ENCODE results near the gene FUT6.

FUT6 gene

GRCh38 chr19:5804516-5805461, 34.7 kb downstream of the FUT6 start, which contains the start of gene NRTN:
NRTN (plus strand) TSS chr19:5805067; CDS start chr19:5824166, 19,099 bp downstream.
- DNase-seq: peak; percentile 3 to 77 (median 66)

- DNase-seq: peak; percentile 83 to 93 (median 88)
Measured at GRCh38 chr19:5803752-5804515, 35.6 kb downstream of the FUT6 start.

- no peak for DNase-seq
Measured at GRCh38 chr19:5803441-5803751, 36.1 kb downstream of the FUT6 start.

DNA sequence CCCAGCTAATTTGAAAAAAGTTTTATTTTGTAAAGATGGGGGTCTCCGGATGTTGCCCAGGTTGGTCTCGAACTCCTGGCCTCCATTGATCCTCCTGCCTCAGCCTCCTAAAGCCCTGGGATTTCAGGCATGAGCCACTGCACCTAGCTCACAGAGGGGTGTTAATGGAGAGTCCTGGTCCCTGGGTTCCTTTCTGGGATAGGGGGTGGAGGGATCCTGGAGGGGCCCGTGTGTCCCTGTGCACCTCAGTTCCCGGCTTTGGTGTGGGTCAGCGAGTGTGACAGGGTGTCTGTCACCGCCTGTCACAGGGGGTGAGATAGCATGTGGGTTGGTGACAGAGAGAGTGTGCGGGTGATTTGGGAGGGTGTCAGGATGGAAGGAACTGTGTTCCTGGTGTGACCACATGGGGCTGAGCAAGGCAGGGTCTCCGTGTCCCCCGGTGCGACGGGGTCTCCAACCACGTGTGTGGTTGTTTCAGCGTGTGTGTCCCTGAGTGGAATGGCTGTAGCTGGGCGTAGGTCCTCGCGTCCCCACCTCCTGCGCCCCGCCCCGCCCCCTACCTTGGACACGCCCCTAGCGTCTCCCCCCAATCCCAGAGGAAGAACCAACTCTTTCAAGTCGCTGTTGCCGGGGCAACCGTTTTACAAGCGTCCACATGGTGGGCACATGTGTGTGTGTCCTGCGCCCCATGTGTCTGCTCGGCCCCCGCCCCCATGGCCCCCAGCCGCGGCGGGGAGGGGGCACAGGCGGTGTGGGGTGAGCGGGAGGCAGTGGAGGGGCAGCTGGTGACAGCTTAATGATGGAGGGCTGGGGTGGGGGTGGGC, 37.5 kb downstream of the FUT6 start:
- peak in 2 of 3 experiments; percentile 59 to 86 for DNase-seq

GRCh38 chr19:5800361-5801270, 38.9 kb downstream of the FUT6 start:
- no peak for DNase-seq

DNA sequence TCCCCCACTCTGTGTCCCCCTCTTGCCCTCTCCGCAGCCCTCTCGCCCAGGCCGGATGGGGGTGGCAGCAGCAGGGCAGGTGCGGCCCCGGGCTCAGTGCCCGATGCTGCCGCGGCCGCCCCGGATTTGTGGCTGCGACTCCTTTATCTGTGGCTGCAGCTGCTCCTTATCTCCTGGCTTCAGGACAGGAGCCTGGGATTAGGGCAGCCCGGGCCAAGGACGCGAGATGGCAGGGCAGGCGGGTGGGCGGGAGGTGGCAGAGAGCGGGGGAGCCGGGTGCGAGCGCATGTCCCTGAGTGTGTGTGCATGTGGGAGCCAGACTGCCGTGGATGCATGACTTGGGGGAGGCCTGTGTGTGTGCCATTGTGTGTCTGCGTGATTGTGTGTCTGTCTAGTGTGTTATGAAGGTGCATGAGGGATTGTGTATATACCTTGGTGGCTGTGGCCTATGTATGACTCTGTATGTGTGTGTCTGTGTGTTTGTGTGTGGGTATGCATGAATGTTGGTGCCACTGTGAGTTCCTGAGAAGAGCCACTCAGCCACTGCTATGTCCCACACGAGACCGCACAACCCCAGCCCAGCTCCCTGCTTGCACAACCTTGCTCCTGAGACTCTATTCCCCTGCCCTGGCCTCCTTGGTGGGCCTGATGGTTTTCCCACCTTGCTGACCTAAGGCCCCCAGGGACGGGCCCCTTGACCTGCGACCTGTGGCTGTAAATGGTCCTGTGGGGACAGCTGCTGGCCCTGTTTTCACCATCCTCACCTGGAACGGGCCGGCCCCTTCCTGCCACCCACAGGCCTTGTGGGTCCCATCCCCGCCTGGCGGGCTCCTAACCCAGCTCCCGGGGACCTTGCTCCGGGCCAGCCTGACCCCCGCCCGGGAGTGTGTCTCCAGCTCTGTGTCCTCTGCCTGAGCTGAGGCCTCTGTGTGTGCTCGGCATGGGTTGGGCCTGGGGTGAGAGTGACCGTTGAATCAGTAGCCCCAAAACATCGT, 40.0 kb downstream of the FUT6 start:
- no peak for DNase-seq

GRCh38 chr19:5798244-5798643, 41.3 kb downstream of the FUT6 start:
- DNase-seq: no peak

DNA sequence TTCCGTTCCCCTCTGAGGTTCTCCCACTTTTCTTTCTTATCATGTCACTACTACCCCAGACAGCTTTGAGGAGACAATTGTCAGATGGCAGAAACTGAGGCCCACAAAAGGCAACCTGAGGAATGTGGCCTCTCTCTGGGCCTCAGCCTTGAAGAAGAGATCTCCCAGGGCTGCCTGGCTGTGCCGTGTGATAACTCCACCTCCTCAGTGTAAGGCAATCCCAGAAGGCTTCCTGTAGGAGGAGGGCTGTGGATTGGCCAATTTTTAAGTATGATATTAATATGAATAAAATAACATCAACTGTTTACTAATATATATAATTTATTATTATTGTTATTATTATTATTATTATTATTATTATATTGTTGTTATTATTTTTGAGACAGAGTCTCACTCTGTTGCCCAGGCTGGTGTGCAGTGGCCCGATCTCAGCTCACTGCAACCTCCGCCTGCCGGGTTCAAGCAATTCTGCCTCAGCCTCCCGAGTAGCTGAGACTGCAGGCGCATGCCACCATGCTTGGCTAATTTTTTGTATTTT, 44.1 kb downstream of the FUT6 start:
- DNase-seq: no peak

GRCh38 chr19:5793188-5793587, 46.3 kb downstream of the FUT6 start:
- no peak for DNase-seq

GRCh38 chr19:5792224-5792623, 47.3 kb downstream of the FUT6 start:
- no peak for DNase-seq

DNA sequence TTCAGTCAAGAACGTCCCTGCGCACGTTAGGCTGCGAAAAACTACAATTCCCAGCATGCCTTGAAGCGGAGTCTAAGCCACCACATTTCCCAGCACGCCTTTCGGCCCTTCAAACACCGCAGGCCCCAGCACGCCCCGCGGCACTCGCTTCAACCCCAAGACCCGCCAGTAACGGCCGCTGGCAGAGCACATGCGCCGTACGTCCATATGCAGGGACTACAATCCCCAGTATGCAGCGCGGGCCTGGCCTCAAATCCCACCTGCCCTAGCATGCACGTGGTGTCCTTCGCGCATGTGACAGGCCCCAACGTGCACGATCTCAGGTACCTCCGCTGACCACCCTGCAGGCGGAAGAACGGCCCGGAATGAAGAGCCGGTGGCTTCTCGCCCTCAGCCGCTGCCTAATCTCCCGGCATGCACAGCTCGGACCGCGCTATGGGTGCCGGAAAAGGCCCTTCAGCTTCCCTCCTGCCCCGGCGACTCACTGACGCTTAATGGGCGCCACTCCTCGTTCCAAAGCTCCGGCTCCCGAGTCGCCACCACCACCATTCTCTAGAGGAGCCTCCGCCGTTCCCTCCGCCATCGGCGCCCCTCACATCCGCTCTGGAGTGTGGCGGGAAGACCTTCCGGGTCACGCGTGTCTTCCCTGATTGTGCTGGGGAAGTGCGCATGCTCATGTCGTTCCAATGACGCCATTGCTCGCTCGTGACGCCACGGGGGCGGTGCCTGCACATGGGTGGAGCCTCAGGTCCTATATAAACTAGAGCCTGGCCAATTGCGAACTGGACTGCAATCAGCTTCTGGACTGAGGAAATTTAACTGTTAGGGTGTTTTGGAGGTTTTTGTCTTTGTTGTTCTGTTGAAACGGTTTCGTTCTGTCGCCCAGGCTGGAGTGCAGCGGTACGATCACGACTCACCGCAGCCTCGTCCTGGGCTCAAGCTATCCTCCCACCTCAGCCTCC, 48.7 kb downstream of the FUT6 start, which contains the start of gene DUS3L:
Gene DUS3L, minus strand, starts transcription at position 605 of the 962 bp plus-strand sequence. Its CDS starts 22 bp downstream, at position 583.
- peak; percentile 90 to 99 (median 97) for DNase-seq

GRCh38 chr19:5789886-5790558, 49.5 kb downstream of the FUT6 start:
- DNase-seq: no peak

GRCh38 chr19:5789351-5789761, 50.1 kb downstream of the FUT6 start:
- no peak for DNase-seq

- no peak for DNase-seq
Measured at GRCh38 chr19:5788422-5788821, 51.1 kb downstream of the FUT6 start.

- no peak for DNase-seq
Measured at GRCh38 chr19:5787409-5788182, 51.9 kb downstream of the FUT6 start.

- no peak for DNase-seq
Measured at GRCh38 chr19:5786593-5787408, 52.7 kb downstream of the FUT6 start.

DNA sequence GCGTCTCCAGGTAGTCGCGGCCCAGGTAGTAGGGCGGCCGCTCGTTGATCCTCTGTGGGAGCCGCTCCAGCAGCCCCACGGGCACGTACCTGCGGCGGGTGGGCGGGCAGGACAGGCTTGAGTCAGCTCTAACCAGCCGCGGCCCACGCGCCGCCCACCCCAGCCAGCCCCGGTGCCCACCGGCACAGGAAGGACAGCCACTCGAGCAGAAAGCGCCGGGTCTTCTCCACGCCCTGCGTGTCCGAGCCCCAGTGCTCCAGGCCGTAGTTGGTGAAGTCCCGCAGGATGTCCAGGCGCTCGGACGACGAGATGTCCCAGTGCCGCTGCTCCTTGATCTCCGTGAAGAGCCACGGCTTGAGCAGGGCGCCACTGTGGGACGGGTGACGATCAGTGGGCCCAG, 54.1 kb downstream of the FUT6 start:
- no peak for DNase-seq

Measured in NCI-H1417 (cell line).